Spleen (tissue), 11 donors: ENCODE data around the gene MRTFB. TPM values are rescaled to one million over a fixed set of nuclear protein-coding genes. Genes with fewer than 3 reads are reported as not detected.

ENCODE experiments used
- DNase-seq: peaks from one replicate; pipeline ENCODE4 v3.0.0-alpha.2; 2020
- H3K27ac ChIP-seq, 8 donors: fragments of 200-600 bp; sonication (generic) in 7 of 8; 1 replicate in 4 of 8; 2 replicates in 4 of 8; pipeline versions ENCODE4 v1.5.0 to v1.8.0; 2016 to 2021; ENCODE audit warnings: inconsistent platforms in 4 of 8, mild to moderate bottlenecking in 4 of 8, moderate library complexity in 1 of 8
- H3K27me3 ChIP-seq, 7 donors: fragments of 200-600 bp; sonication (generic) in 6 of 7; replicated peaks in 1 of 7; 1 replicate in 4 of 7; 2 replicates in 3 of 7; pipeline versions ENCODE4 v1.5.0 to v1.8.0; 2016 to 2021; ENCODE audit warnings: inconsistent platforms in 3 of 7, mild to moderate bottlenecking in 1 of 7
- H3K36me3 ChIP-seq, 6 donors: fragments of 200-600 bp; sonication (generic) in 5 of 6; 1 replicate in 4 of 6; 2 replicates in 2 of 6; pipeline versions ENCODE4 v1.5.0 to v1.8.0; 2016 to 2021; ENCODE audit warnings: inconsistent platforms in 2 of 6
- H3K4me1 ChIP-seq, 6 donors: fragments of 200-600 bp; sonication (generic) in 5 of 6; 1 replicate in 3 of 6; 2 replicates in 3 of 6; pipeline versions ENCODE4 v1.5.0 to v1.8.0; 2016 to 2021; ENCODE audit warnings: inconsistent platforms in 3 of 6
- H3K4me3 ChIP-seq, 8 donors: fragments of 200-600 bp; sonication (generic) in 7 of 8; 1 replicate in 4 of 8; 2 replicates in 4 of 8; pipeline versions ENCODE4 v1.5.0 to v1.8.0; 2016 to 2021; ENCODE audit warnings: inconsistent platforms in 4 of 8, mild to moderate bottlenecking in 4 of 8, moderate library complexity in 2 of 8
- H3K9me3 ChIP-seq, 8 donors: fragments of 200-600 bp; sonication (generic) in 7 of 8; 1 replicate in 4 of 8; 2 replicates in 4 of 8; pipeline versions ENCODE4 v1.5.0 to v1.8.0; 2016 to 2021; ENCODE audit warnings: inconsistent platforms in 4 of 8
- CTCF ChIP-seq, 11 experiments: fragments of 200-600 bp in 7 of 11; fragments of 450-650 bp in 4 of 11; sonication (generic) in 4 of 11; IDR thresholded peaks in 8 of 11; conservative IDR thresholded peaks in 3 of 11; 1 replicate in 7 of 11; 2 replicates in 4 of 11; pipeline versions ENCODE4 v1.4.0 to v1.8.0; 2016 to 2021; ENCODE audit warnings: antibody characterized with exemption in 11 of 11, inconsistent platforms in 4 of 11, mild to moderate bottlenecking in 1 of 11
- POLR2A ChIP-seq, 3 donors: fragments of 450-650 bp; IDR thresholded peaks; one replicate each; pipeline ENCODE4 v1.5.1; 2017; ENCODE audit warnings: antibody characterized with exemption in 3 of 3, mild to moderate bottlenecking in 1 of 3
- POLR2AphosphoS5 ChIP-seq, 3 donors: sonication (generic); formaldehyde crosslinking; IDR thresholded peaks; one replicate each; pipeline ENCODE4 v1.5.1; 2017; ENCODE audit warnings: antibody characterized with exemption in 3 of 3
- WGBS, 5 donors: extraction: QIAGEN DNeasy Blood & Tissue Kit in 3 of 5; methylation state at CpG; one replicate each; pipeline versions ENCODE4 v1.1.5 to v1.1.7; 2013 to 2018; 5-methylcytosine and 5-hydroxymethylcytosine counted together
- intact Hi-C: fragments of 100-400 bp; cut with DNase I; formaldehyde crosslinking; loops from one replicate; pipeline ENCODE4 v1.15.0; 2023; ENCODE audit warnings: low total_unique reads
- polyA plus RNA-seq, 3 donors: library from polyadenylated mRNA; stranded (reverse); fragments of 200-250 nt; gene quantifications; one replicate each; pipeline ENCODE4 v1.2.1, GENCODE V29; 2013
- total RNA-seq, 7 donors: library from RNA; depleted of rRNA in 3 of 7; stranded (reverse); fragments of >200 nt in 3 of 7; fragmentation: NEBNext Ultra II Directional in 4 of 7; extraction: Animal tissue kit (Norgen Biotek cat#: 25700) in 4 of 7; gene quantifications; one replicate each; pipeline versions ENCODE4 v1.1.0 to v1.2.1, GENCODE V29; 2016 to 2021
- donor health status: healthy with polysubstance abuse.
- donor health status: DM: no; HTN: no; CAD: no; lungs with moderate emphysema.
- donor health status: DM: no; HTN: no; CAD: no.
- donor health status: Bipolar disorder and iron deficiency.
- donor health status: healthy.
- donor health status: DM: no; HTN: no; CAD: no.
- donor health status: DM: yes; HTN: yes; CAD: no.

Gene MRTFB
- total and polyA plus RNA-seq, 10 donors, result 2.3 to 39.3 (median 29.9) TPM

GRCh38 chr16:14309001-14309886 is 238.1 kb downstream of the MRTFB start:
- Histone ChIP-seq H3K9me3 (no peaks in the 10 kb centered on the region), H3K27ac (peak overlapping the region in 3 of 8 donors; percentile 10 to 26 (median 15)), H3K4me1 (peaks cover 0 to 31% (median 22%) of the 10 kb centered on the region in 6 donors), H3K4me3 (peak overlapping the region in 1 of 8 donors; percentile 40), H3K36me3 (no peaks in the 10 kb centered on the region), H3K27me3 (peaks cover 0 to 4% (median 0%) of the 10 kb centered on the region in 7 donors)
- intact Hi-C loops, result no loop called here
- TF ChIP-seq CTCF (IDR thresholded peaks at IDR 0.05 in 8 of 11, conservative IDR thresholded peaks at IDR 0.05 in 3 of 11) (no peak), POLR2A (IDR thresholded peaks at IDR 0.05) (no peak), POLR2AphosphoS5 (IDR thresholded peaks at IDR 0.05) (no peak)
- peak; percentile 68 for DNase-seq
- WGBS, 5 donors, result 36 to 54% (median 39%) methylated on average over 25 to 26 of the region's 26 CpGs

DNA sequence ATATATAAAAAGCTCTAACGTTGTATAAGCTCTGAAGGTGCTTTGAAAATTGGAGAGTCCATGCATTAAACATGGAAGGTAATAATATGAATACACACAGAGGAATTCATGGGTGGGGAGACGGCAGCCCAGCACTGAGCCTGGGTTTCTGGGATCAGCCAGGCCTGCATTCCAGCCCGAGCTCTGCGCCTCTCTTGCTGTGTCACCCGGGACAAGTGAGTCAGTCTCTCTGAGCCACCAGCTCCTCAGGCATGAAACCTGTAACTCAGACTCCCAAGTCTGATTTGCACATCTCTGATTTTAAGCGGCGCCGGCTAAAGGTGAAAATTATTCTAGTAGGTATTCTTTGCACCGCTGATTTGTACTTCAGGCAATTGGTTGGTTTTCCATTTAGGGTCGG is 238.8 kb downstream of the MRTFB start:
- H3K4me3 ChIP-seq, result no peak overlapping the region
- no peaks in the 10 kb centered on the region for H3K27me3 ChIP-seq
- H3K4me1 ChIP-seq, result peaks cover 0 to 31% (median 22%) of the 10 kb centered on the region in 6 donors
- DNase-seq, result peak; percentile 33
- WGBS, 5 donors, result 77 to 86% (median 79%) methylated on average over 10 of the region's 10 CpGs
- intact Hi-C loops, result no loop called here
- H3K36me3 ChIP-seq, result no peaks in the 10 kb centered on the region
- TF ChIP-seq CTCF (IDR thresholded peaks at IDR 0.05 in 8 of 11, conservative IDR thresholded peaks at IDR 0.05 in 3 of 11) (no peak), POLR2A (IDR thresholded peaks at IDR 0.05) (no peak), POLR2AphosphoS5 (IDR thresholded peaks at IDR 0.05) (no peak)
- H3K9me3 ChIP-seq, result no peaks in the 10 kb centered on the region
- H3K27ac ChIP-seq, result peak overlapping the region in 2 of 8 donors; percentile 10 to 15

DNA sequence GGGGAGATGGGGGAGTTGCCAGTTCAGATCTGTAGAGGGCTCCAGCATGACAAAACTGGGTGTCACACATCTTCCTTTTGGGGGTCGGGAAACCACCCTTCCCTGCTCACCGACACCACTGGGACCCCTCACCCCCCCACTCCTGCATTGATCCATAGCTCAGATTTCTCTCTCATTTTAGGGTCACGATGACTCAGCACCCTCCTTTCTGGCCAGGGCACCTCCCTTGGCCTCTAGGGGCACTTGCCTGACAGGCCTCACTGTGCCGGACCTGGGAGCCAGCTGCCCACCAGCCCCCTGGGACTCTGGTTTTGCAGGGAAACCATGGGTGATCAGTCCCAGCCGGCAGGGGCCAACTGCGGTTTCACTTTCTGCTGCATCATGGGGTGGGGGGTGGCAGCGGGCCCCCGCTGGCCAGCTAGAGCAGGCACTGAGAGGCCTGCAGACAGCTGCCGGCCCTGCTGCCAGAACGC is 239.4 kb downstream of the MRTFB start:
- TF ChIP-seq POLR2A (IDR thresholded peaks at IDR 0.05) (no peak), POLR2AphosphoS5 (IDR thresholded peaks at IDR 0.05) (peak in 1 of 3 donors; percentile 35)
- H3K27me3 ChIP-seq, result no peaks in the 10 kb centered on the region
- DNase-seq, result peak; percentile 73
- peaks cover 0 to 31% (median 22%) of the 10 kb centered on the region in 6 donors for H3K4me1 ChIP-seq
- H3K36me3 ChIP-seq, result no peaks in the 10 kb centered on the region
- WGBS, 5 donors, result 21 to 39% (median 32%) methylated on average over 10 of the region's 10 CpGs
- H3K9me3 ChIP-seq, result no peaks in the 10 kb centered on the region
- peak overlapping the region in 2 of 8 donors; percentile 1 to 2 for H3K4me3 ChIP-seq
- intact Hi-C loops, result no loop called here
- peak overlapping the region in 2 of 8 donors; percentile 10 to 18 for H3K27ac ChIP-seq

GRCh38 chr16:14314116-14314515 is 243.0 kb downstream of the MRTFB start:
- Histone ChIP-seq H3K9me3 (no peaks in the 10 kb centered on the region), H3K27me3 (no peaks in the 10 kb centered on the region), H3K36me3 (no peaks in the 10 kb centered on the region), H3K27ac (no peak overlapping the region), H3K4me3 (no peak overlapping the region), H3K4me1 (peaks cover 0 to 21% (median 15%) of the 10 kb centered on the region in 6 donors)
- WGBS, 5 donors, result 86 to 100% (median 92%) methylated on average over 1 of the region's 1 CpG
- intact Hi-C loops, result no loop called here
- TF ChIP-seq POLR2AphosphoS5 (IDR thresholded peaks at IDR 0.05) (no peak), POLR2A (IDR thresholded peaks at IDR 0.05) (no peak), CTCF (IDR thresholded peaks at IDR 0.05 in 8 of 11, conservative IDR thresholded peaks at IDR 0.05 in 3 of 11) (no peak)
- DNase-seq, result no peak
